ENCODE results near the gene RPL22.

RPL22 gene

DNA sequence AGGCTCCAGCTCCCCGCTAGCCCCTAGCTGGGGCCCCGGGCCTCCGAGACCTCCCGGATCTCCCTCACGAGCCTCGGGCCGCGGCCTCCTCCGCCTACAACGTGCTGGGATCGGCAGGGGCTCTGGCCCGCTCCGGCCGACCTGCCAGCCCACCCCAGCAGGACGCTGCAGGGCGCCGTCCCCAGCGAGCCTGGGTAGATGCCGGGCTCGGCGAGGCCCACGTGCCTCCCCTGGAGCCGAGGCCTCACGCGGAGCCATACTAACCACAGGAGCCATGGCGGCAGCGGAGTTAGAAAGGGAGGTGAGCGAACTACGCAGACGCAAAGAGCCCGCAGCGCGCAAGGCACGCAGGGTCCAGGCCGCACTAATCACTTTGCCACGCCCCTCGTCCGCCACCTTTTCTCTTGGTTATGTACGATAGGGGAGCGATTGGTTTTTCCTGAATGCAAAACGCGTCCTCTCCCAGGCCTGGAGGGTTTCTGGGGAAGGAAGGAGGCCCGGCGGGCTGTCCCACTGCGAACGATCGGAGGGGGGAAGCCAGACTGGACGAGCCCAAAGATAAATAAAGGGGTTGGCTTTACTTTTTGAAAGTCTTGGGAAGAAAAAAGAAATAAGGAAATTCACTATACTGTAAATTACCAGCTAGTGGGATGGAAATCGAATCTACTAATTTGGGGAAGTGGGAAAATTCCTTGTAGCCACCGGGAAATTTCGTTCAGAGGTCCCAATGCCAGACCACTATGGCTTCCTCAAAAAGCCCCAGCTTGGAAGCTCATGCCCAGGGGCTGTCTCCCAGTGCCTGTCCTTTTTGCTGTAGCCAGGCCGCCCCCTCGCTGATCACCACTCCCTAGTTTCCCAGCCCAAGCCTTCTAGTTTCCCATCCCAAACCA lies at the start of gene RPL22:
RPL22 (minus strand) TSS at position 298 of the 890 bp plus-strand sequence; CDS start at position 276, 22 bp downstream.
- DNase-seq, result peak; percentile 100

DNA sequence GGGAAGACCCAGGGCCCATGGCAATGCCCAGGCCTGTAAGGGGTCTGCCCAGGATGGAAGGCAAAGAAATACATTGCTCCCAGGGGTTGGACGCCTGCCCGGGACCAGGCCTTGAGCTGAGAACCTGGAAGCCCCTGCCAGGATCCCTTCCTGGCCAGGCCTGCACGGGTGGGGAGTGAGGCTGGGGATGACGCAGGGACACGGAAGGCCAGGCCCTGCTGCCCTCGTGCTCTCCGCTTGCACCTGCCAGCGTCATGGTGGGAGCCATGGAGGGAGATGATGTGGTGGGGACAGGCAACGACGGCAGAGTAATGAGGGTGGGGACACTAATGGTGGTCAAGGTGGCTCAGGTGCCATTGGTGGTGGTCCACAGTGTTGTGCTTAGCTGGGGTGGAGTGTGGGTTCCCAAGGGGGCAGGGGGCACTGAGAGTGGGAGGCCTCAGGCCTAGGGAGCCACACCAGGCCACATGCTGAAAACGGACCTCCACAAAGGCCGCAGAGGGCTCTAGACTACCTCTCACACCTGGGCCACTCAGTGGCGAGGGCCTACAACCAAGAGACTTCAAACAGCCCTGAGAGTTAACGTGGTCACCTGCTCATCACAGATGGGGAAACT lies 48.9 kb upstream of the RPL22 start:
- no peak for DNase-seq

DNA sequence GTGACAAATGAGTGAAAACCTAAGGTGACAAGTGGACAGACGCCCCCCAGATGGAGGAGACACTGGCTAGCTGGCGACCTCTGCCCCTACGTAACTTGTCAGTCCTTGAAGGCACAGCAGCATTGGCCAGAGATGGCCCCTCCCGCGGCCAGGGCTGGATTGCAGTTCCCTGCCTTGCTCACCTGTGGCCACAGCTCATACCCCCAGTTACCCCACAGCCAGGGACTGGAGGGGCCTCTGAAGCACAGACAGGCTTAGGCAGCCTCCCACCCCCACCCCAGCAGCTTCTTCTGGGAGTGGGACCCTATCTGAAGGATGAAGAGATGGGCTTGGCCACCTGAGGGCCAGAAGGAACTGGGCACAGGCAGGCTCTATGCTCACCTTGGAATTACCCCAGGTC lies 48.3 kb upstream of the RPL22 start:
- no peak for DNase-seq

DNA sequence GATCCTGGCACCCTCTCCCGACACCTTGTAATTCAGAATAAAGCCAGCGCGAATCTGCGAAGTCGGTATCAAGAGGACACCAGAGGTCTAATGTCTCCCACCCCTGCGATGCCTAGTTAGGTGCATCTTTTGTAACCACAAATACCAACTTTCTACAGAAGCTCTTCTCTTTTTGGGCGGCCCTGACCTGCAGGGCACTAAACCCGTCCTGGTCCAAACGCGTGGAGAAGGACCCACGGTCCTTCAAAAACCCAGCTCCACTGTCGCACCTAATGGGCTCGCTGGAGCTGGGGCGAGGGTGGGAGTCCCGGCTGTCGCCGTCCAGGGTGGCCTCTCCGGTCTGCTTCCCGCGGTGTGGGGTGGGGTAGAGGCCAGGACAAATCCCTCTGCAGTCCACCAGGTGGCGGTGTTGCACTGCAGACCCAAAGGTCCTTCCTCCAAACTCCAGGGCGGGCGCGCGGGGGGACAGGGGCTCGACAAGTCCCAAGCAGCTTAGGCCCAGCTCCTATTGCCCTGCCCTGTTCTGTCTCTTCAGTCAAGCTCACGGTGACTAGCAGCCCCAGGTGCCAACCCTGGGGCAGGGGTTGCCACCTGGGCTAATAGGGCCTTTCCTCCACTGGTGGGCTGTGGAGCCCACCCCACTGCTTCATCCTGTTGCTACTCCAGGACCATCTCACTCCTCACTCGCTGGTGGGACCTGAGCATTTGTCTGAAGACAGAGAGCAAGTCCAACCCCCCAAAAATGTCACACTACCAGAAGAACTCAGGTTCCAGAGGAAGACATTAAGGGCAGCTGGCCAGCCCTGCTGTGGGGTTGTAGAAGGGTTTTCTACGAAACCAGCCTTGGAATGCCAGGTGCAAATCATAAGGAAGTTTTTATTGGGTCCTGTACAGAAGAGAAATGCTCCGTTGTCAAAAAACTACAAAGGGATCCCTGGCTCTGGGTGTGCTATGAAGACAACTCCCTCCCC lies 47.4 kb upstream of the RPL22 start:
- DNase-seq, result peak; percentile 64

DNA sequence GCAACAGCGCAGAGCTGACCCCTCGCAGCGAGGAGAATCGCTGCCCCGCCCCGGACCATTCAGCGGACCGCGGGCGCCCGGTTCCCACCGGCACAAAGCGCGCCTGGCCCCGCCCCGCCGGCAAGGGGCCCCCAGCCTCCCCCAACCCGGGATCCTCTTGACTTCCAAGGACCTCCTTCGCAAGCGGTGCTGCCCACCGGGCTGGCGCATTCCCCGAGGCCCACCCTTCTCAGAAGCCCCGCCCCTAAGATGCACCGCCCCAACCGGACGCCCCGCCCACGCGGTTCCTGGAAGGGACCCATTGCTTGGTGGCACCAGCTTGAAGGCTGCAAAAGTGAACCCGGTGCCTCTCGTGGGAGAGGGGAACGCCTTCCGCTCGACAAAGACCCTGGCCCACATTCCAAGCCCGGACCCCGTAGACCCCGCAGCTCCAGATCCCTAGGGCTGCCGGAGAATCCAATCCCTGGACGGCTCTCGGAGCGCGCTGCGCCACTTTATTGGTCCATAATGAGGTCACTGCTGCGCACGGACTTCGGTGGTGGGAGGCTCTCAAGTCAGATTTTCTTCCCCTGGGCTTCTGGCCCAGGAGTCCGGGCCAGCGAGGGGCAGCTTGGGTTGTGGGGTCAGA lies 46.6 kb upstream of the RPL22 start:
- DNase-seq, result no peak

DNA sequence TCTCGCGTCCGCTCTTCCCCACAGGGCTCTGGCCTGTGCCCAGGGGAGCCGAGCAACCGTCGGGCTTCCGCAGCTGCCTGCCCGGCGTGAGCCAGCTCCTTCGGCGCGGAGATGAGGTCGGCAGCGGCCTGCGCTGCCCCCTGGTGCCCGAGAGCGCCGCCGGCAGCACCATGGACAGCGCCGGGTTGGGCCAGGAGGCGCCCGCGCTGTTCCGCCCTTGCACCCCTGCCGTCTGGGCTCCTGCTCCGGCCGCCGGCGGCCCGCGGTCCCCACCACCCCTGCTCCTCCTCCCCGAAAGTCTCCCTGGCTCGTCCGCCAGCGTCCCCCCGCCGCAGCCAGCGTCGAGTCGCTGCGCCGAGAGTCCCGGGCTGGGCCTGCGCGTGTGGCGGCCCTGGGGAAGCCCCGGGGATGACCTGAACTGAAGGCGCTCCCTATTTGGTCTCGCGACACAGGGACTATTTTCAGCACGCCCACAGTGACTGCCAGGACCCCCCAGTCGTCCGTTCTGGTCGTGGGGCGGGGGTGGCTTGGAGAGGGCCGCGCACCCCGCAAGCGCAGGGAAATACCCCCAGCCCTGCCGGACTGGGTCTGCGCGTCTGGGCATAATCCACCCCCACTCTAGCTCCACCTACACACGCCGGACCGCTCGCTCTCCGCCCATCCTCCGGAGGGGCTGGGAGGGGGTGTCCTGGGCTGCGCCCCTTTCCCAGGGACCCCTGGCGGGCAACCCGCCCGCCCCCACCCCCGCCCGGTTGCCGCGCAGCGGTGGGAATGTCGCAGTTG lies 45.9 kb upstream of the RPL22 start:
- peak; percentile 74 for DNase-seq

DNA sequence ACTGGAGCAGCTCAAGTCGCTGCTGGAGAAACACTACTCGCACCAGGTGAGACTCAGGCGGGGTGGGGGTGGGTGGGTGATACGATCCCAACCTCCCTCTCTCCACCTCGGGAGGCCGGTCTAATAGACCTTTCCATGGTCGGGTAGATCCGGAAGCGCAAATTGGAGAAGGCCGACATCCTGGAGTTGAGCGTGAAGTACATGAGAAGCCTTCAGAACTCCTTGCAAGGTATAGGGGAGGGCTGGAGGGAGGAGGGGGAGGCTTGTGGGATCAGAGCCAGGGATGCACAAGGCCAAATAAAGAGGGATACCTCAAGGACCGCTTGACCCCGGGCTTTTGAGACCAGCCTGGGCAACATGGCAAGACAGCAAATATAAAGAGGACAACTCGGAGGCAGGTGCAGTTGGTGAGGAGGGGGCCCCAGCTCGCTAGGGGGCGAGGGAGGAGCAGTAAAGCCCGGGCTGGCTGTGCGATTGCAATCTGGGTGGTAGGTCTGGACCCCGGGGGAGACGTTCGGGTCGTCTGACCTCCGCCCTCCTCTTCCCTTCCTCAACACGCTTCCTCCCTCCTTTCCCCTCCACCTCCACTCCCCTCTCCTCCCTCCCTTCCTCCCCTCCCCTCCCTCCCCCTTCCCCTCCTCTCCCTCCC lies 45.1 kb upstream of the RPL22 start:
- no peak for DNase-seq

DNA sequence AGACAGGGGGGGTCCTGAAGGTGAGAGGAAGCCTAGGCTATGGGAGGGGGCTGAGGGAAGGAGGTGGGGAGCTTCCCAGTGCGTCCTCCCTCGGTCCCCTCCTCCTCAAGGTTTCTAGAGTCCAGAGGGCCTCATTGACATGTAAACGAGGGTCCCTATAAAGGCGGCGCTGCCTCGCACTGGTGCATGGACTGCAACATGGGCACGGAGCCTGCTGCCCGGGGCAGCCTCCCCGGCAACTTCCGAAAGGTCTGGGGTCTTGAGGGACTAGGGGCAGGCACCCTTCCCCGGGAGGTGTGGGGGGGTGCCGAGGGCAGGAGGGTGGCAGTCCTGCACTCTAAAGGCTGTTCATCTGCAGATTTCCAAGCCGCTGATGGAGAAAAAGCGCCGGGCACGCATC lies 44.6 kb upstream of the RPL22 start, which contains the start of gene HES3:
HES3 (plus strand) TSS at position 187 of the 400 bp plus-strand sequence; CDS start at position 374, 187 bp downstream.
- no peak for DNase-seq

DNA sequence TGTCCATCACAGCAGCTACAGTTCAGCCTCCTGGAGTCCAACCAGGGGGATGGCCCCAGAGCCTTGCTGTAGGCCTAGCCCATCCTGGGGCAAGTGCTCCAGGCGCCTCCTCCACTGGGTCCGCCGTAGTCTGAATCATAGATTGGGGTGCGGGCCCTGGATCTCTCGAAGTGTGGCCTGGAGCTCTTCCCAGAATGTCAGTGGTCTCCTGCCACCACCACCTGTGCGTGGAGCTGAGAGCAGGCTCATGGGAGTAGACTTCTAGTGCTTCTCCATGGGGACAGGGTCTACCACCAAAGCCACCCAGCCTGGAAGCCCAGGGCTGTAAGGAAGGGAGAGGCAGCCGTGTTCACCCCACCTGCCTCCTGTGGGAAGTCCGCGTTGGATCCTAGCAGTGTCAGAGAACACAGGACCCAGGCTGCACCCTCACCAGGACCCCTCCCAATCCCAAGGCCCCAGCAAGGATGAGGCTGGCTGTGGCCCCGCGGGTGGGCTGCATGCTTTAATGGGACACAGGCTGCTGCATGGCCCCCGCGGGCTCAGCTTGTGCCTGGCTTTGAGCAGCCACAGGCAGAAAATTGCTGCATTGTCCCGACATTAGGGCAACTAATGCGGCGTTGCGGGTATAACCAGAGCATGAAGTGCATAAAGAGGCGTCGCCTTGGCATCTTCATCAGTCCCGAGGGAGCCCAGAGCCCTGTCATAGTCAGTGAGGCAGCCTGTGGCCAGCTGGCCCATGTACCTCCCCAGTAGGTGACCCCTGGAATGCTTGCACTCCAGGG lies 43.8 kb upstream of the RPL22 start:
- no peak for DNase-seq

DNA sequence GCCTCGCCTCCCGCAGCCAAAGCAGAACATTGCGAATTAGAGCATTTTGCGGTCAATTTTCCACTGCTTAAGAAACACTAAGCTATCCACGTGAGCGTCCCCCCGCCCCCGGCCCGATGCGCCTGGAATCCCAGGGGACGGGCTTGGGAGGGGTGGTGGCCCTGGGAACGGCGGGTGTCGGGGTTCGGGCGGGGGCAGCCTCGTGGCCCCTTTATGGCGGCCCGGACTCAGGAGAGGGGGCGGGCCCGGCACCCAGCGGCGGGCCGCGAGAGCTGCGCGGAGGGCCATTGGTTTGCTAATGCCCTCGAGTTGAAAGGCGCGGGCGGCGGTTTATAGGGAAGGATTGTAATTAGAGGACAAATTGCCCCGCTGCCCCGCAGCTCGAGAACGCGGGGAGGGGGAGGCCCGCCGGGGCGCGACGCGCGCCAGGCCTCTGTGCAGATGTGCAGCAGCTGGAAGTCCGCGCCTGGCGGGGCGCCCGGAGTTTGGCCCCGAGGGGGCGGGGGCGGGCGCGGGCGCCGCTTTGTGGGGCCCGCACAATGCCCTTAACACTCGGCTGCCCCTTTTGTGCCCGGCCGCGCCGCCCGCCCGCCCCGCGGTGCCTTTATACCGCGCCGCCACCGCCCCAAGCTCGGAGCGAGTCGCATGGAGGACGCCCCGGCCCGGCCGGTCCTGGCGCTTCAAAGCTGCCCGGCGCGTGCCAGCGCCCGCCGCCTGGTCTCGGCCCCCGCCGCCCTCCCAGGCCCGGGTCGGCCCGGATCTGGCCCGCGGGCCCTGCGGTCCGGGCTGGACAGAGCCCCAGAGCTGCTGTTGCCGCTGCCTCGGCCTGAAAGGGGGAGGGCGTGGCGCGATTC lies 42.7 kb upstream of the RPL22 start:
- no peak for DNase-seq

DNA sequence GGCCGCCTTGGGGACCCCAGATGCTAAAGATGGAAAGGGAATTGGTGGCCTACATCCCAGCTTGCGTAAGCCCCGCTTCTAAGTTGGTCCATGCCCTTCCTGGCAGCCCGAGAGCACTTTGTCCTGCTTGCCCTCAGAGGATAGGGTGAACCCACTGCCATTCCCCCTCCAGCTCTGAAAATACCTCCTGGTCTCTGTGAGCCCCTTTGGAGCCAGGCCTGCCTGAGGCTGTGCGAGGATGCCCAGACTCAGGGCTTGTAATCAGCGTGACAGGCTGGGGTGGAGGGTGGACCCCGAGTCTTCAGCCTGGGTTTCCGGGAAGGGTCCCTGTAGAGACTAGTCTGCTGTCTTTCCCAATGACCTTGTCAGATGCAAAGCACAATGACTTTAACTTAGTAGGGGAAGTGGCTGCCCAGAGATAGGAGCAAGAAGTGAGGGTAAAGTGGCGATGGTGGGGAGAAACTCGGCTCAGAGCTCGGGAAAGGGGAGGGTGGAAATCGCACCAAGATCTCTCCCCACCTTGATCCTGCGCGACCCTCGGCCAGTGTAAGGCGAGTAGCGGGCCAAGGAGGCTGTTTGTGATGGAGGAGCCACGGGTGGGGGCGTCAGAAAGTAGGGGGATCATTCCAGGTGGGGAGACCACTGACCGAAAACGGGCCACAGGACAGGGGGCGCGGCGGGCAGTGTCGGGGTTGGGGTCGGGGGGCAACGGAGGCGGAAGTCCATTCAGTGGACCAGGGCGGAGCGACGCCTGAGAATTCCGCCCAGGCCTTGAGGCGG lies 41.9 kb upstream of the RPL22 start:
- DNase-seq, result no peak

DNA sequence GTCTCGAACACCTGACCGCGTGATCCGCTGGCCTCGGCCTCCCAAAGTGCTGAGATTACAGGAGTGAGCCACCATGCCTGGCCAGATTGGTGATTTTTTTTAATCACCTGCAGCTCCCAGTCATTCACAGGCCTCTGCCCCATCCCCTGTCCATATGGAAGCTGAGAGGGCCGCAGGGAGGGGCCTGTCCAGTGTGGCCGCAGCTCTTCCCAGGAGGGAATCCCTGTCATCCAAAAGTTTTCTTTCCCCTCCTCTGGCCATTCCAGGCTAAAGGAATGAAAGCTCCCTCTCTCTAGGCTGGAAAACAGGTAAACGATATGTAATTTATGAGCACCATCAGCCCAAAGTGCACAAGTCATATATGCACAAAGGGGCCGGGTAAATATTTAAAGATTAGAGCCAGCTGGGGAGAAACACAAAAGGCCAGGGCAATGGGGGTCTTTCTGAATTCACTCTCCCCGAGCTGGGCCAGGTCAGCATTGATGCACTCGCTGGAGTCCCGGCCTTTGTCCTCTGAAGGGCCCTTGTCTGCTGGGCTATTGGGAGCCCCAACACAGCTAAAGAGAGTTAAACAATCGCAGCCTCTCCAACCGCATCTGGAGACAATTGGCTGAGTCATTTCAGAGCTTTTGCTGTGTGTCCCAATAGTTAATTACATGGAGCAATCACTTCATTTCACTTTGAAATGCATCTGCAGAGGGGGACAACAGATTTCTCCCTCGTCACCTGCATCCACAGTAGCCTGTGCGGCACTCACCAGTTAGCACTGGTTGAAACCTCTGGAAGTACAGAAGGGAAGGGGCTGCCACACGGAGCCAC lies 40.8 kb upstream of the RPL22 start:
- peak; percentile 61 for DNase-seq

DNA sequence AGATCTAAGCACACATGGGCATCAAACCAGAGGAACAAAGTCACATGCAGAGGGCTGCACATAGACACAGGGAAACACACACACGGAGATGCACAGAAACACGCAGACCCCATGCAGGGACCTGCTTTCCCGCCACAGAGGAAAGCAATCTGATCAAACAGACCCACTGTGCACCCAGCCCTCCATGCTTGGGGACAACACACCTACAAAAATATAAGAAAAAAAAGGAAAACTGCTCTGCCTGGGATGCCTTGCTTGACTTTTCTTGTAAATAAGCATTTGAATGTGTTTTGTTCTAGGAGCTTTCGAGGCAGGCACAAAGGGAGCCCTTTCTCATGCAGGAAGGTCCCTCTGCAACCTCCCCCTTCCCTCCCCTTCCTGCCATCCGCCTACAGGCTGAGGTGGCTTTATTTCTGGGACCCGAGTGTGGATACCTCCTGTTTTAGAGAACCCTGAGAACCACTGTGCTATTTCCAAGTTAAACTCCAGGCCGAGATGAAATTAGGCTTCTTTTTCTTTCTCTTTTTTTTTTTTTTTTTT lies 39.9 kb upstream of the RPL22 start:
- no peak for DNase-seq

DNA sequence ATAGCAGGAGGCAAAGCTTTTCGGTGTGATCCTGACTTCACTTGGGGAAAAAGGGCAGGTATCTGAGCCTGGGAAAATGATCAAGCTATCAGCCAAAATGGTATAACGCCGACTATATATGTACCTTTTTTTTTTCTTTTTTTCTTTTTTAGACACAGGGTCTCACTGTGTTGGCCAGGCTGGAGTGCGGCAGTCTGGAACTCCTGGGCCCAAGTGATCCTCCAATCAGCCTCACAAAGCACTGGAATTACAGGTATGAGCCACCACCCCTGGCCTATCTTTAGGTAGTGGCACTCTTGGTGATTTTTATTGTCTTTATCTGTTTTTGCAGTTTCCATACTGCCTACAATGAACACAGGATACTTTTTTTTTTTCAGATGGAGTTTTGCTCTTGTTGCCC lies 37.7 kb upstream of the RPL22 start:
- no peak for DNase-seq

DNA sequence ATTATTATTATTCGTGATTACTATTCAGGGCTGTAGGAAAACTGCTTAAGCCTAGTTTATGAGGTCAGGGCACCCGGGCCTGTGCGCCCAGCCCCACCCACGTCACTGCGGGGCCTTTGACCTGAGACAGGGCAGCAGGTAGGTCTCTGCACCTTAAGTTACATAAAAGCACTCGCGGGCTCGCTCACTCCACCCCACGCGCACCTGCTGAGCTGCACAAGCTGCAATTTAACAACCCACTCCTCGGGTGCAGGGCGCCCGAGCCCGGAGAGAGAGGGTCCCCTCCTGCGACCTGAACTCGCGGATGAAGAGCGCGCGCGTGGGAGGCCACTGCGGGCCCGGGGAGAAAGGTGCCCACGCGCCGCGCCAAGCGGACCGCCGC lies 35.9 kb upstream of the RPL22 start:
- DNase-seq, result no peak

DNA sequence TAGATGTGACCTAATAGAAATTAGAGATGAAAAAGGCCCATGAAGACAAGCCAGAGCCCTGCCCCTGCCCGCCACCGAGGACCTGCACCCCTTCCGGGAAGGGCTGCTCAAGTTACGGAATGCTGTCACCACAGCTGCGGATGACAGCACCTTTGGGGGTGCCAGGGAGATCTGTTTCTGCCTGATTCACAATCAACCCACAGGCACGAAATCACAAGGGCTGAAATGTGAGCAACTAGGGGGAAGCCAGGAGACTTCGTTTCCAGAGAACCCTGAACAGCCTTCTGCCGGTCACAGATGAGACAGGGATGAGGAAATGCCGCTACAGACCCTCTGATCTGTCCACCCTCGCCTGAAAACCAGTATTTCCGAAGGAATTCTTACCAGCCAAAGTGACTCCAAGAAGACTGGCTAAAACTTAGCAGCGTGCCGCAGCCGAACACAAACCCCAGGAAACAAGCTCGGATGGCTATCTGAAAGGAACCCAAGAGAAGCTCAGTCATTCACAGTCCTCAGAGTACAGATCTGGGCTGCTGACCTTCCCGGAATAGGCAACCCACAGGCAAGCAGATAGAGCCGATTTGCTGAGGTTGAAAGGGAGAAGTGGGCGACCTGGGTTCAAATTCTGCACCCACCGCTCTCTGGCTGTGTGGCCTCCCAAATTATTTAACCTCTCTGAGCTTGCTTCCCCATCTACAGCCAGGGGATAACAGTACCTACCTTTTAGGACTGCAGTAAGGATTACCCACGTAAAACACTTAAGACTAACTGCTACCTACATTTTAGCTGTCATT lies 35.3 kb upstream of the RPL22 start:
- peak; percentile 49 for DNase-seq

DNA sequence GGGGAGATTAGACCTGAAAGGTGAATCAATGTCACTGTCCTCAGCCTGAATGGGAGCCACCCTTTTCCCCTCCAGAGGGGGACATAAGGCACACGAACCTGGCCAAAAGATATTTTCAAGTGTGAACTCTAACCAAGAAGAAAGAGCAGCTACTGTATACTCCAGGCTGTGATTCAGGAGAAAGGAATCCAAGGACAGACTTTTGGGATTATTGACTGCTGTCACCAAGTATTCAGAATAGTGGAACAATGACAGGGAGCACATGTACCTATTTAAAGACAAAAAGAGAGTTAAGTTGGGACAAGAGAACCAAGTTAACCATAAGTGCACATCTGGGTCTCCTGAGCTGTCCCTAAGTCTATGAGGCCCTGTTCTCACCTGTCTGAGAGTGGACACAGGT lies 34.0 kb upstream of the RPL22 start:
- DNase-seq, result no peak

All from fibroblast of skin of right biceps (primary cell).